Dedifferentiated amniotic fluid mesenchymal stem cell (primary cell): Measurements from ENCODE around the gene APC2.

Source experiments
- DNase-seq: peaks from one replicate; pipeline ENCODE4 v3.0.0-alpha.2; 2016; ENCODE audit errors: extremely low spot score

APC2 gene

DNA sequence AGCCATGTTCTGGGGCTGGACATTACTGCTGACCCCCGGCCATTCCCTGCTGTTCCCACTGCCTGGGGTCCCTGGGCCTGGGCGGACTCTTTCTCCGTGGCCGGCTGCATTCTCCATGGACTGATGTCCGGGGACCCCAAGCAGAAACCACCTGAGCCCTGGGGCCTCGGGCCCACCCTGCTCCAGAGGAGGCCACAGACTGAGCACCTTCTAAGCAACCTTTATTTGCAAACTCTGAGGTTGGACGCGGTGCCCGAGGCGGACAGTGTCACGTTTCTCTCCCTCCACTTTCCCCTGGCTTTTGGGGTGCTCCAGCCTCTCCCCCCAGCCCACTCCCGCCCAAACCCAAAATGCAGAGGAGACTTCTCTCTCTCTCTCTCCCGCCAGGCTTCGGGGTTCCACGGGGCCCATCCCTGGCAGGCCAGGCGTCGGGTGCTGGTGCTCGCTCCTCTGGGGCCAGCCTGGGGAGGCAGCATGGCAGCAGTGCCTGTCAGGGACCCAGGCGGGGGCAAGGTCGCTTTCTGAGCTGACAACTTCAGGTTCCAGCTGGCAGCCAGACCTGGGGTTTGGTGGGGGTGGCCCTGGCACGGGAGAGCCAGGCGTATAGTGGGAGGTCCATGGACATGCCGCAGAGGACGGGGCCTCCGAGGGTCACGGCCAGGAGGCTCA is 31.4 kb downstream of the APC2 start:
- no peak for DNase-seq

GRCh38 chr19:1481893-1482360 is 32.0 kb downstream of the APC2 start:
- DNase-seq, result no peak

DNA sequence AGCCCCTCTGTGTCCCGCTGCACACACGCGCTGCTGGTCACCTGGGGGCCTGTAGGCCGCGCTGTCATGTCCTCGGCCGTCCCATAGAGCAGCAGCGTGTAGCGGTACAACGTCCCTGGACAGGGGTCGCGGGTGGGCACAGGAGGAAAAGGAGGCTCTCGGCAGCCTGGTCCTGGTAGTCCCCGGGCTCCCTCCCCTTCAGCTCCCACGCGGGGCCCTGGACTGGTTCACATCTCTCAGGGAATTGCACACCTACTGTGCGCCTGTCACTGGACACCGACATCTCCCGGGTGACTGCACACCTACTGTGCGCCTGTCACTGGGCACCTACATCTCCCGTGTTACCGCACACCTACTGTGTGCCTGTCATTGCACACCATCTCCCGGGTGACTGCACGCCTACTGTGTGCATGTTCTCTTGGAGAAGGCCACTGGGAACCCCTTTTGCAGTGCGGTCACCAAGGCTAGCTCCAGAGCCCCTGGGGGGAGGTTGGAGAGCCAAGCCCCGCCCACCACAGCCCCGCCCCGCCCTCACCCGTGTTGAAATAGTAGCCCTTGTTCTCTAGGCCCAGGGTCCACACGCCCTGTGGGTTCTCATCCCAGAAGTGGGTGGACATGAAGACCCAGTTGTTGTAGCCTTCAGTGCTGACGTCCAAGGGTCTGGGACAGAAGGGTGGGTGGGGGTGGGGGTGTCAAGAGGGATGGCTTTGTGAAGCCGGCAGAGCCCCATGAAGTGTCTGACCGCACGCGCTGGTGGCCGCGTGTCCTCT is 32.6 kb downstream of the APC2 start:
- DNase-seq, result no peak

- DNase-seq, result no peak
These were observed 33.4 kb downstream of the APC2 start for GRCh38 chr19:1483131-1483978.

DNA sequence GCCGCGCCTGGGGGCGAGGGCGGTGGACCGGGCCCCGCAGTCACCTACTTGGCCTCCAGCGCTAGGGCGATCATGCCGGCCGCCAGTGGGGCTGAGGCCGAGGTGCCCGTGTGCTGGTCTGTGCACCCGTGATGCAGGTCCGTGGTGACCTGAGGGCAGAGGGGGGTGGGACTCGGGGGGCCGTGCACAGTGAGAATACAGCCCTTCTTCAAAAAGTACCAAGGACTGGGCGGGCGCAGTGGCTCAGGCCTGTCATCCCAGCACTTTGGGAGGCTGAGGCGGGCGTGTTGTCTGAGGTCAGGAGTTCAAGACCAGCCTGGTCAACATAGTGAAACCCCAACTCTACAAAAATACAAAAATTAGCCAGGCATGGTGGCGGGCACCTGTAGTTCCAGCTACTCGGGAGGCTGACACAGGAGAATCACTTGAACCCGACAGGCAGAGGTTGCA is 34.1 kb downstream of the APC2 start:
- no peak for DNase-seq

DNA sequence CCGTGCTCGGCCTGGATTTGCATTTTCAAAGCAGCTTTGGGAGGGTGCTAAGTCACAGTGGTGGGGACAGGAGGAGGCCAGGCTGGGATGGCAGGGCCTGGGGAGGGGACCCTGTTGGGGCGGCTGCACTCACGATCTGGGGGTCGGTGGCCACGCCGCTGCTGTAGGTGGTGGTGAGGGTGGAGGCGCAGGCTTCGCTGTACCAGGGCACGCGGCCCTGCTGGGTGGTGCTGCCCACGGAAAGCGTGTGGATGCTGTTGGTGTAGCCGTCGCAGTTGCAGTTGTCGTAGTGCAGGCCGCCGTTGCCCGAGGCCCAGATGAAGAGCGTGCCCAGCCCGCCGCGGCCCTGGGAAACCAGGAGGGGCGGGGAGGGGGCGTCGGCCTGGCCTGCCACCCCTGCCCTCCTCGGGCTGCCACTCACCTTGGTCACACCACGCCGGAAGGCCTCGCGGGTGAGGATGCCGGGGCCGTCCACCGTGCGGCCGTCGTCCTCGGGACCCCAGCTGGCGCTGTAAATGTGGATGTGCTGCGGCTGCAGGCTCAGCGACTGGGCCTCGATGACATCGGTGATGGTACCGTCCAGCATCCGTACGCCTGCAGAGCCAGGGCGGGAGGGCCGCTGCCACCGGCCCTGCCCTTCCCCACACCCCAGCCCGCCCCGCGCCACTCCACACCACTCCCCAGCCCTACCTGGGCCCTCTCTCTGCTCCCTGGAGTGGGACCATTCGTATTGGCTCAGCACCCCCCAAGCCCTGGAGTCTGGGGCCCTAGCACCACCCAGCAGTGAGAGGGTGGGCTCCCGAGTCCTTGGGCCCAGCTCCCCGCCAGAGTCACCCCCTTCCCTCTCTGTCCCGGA is 37.0 kb downstream of the APC2 start:
- no peak for DNase-seq

DNA sequence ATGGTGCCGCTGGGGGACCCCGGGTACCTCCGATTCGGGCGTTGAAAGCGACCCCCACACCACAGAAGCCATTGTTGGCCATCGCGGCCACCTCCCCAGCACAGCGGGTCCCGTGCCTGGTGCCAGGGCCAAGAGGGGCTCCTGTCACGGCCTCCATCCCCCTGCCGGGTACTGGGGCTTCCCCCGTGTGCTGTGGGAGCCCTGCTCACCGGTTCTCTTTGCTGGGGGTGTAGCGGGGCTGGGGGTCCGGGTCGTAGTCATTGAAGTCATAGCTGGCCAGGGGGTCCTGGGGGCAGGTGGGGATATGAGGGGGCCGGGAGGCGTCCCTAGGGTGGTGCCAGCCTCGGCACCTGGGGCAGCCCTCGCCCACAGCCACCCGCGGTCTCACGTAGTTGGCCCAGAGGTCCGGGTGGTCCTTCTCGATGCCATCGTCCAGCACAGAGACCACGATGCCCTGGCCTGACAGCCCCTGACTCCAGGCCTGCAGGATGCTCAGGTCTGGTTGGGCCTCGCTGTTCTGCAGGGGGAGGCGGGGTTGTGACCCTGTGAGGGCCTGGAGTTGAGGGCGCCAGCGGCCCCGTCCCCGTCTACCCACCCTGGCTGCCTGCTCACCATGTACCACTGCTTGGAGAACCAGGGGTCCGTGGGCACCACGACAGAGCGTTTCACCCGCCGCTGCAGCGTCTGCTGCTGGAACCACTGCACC is 37.8 kb downstream of the APC2 start:
- no peak for DNase-seq

GRCh38 chr19:1488282-1488601 is 38.3 kb downstream of the APC2 start:
- no peak for DNase-seq

- no peak for DNase-seq
These were observed 39.8 kb downstream of the APC2 start for GRCh38 chr19:1489463-1490310.

DNA sequence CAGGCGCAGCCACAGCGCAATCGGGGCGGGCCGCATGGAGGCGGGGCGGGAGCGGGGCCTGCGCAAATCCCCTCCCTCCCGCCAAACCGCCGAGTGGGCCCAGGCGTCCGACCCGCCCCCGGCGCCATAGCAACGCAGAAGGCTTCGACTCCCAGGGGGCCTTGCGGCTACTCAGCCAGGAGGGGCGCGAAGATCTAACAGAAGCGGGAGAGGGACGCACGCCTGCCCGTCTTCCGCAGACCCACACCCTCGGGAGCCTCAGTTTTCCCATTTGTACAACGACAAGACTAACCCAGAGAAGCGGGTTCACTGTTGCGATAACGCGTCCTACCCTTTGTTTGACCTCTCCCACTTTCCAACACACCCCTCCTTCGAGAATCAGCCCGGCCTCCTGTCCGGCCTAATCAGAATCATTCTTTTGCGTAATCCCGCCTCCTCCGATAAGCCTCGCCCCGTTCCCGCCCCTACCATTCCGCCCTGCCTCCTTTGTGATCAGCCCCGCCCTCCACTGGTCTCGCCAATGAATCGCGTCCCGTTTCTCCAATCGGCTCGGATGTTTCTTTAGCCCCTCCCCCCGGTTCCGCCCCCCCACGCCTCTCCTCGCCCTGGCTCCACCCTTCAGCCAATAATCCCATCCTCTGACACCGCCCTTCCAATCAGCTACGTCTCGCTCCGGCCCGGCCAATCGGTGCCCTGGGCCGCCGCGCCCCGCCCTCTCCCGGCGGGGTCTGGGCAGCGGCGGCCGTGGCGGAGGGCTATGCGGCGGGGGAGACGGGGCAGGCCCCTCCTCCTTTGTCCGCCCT is 40.6 kb downstream of the APC2 start, which contains the start of gene PCSK4:
PCSK4 (minus strand) TSS at position 40 of the 803 bp plus-strand sequence; CDS start at position 36, 4 bp downstream.
- DNase-seq, result peak; percentile 98

- no peak for DNase-seq
These were observed 41.4 kb downstream of the APC2 start, which contains the start of gene REEP6 for GRCh38 chr19:1491114-1491848. Gene REEP6, plus strand, starts transcription at chr19:1491181. Its CDS starts 89 bp downstream, at chr19:1491270.

GRCh38 chr19:1491849-1492170 is 41.9 kb downstream of the APC2 start:
- no peak for DNase-seq

- DNase-seq, result no peak
These were observed 42.6 kb downstream of the APC2 start for GRCh38 chr19:1492474-1493006.

- no peak for DNase-seq
These were observed 44.3 kb downstream of the APC2 start for GRCh38 chr19:1494115-1494815.

GRCh38 chr19:1495051-1495798 is 45.3 kb downstream of the APC2 start:
- no peak for DNase-seq
